GM12878 (cell line): ENCODE results near the gene EXOC4. TPM values are rescaled to one million over a fixed set of nuclear protein-coding genes. Genes with fewer than 3 reads are reported as not detected.

Experiments used
- ATAC-seq: fragments of 200-7000 bp; cut with Tn5 transposase; 3 replicates; pipeline ENCODE4 v1.9.1; 2020; ENCODE audit warnings: mild to moderate bottlenecking, moderate library complexity
- BruUV-seq: library from RNA; stranded (reverse); fragments of 400-500 nt; replicated peaks from 2 replicates; lab custom pipeline; 2021; lab: Mats Ljungman, UMichigan
- CTCF ChIA-PET: fragments of 300-600 bp; sonication (Branson Sonifier 250); formaldehyde crosslinking; extraction: SDS; loops from one replicate; lab custom pipeline; 2021; ENCODE audit warnings: inconsistent platforms; lab: Yijun Ruan, JAX
- POLR2A ChIA-PET: fragments of 350-600 bp; formaldehyde crosslinking; extraction: SDS; loops from one replicate; lab custom pipeline; 2021; ENCODE audit warnings: inconsistent platforms; lab: Charles Lee
- RAD21 ChIA-PET: fragments of 300-600 bp; sonication (Branson Sonifier 250); formaldehyde crosslinking; loops from one replicate; lab custom pipeline; 2023; ENCODE audit warnings: antibody characterized with exemption; ENCODE audit not compliant: unreplicated experiment; lab: Charles Lee
- SMC1A ChIA-PET: fragments of 300-600 bp; sonication (Branson Sonifier 250); formaldehyde crosslinking; loops from one replicate; lab custom pipeline; 2023; ENCODE audit not compliant: unreplicated experiment, uncharacterized antibody; lab: Charles Lee
- DNase-seq: peaks from one replicate; pipeline ENCODE4 v3.0.0-alpha.2; 2011; ENCODE audit warnings: low read depth, low spot score
- FAIRE-seq: peaks from 3 replicates; lab custom pipeline; 2011; peaks lifted over from hg19 to GRCh38; lab: Jason Lieb, UNC
- H2AFZ ChIP-seq: 2 replicates; pipeline ENCODE4 v1.6.0; 2011; ENCODE audit warnings: low read depth, low read length, control low read depth; ENCODE audit not compliant: control insufficient read depth
- H3K27ac ChIP-seq: 2 replicates; pipeline ENCODE4 v1.5.1; 2011; ENCODE audit warnings: control low read depth; ENCODE audit not compliant: control insufficient read depth, insufficient read depth
- H3K27me3 ChIP-seq, 2 experiments: replicated peaks in 1 of 2; 2 replicates each; pipeline versions ENCODE4 v1.6.0 to v1.6.1; 2011; ENCODE audit warnings: low read length in 1 of 2; ENCODE audit not compliant: control insufficient read depth in 2 of 2, insufficient read depth in 2 of 2
- H3K36me3 ChIP-seq, 2 experiments: 2 replicates each; pipeline ENCODE4 v1.5.1; 2011; ENCODE audit warnings: low read length in 1 of 2; ENCODE audit not compliant: control insufficient read depth in 2 of 2, insufficient read depth in 2 of 2
- H3K4me1 ChIP-seq: 2 replicates; pipeline ENCODE4 v1.6.1; 2011; ENCODE audit warnings: mild to moderate bottlenecking, low read length, moderate library complexity, mixed read lengths; ENCODE audit not compliant: control insufficient read depth, insufficient read depth
- H3K4me2 ChIP-seq: 2 replicates; pipeline ENCODE4 v1.6.0; 2011; ENCODE audit warnings: control low read depth; ENCODE audit not compliant: control insufficient read depth, insufficient read depth
- H3K4me3 ChIP-seq: fragments of 200-600 bp; sonication (generic); 2 replicates; pipeline ENCODE4 v1.5.1; 2016
- H3K79me2 ChIP-seq: 2 replicates; pipeline ENCODE4 v1.6.0; 2011; ENCODE audit warnings: low read length; ENCODE audit not compliant: control insufficient read depth, insufficient read depth
- H3K9ac ChIP-seq: 2 replicates; pipeline ENCODE4 v1.8.0; 2011; ENCODE audit warnings: low read length, control low read depth, mixed read lengths; ENCODE audit not compliant: control insufficient read depth, insufficient read depth
- H3K9me3 ChIP-seq: replicated peaks from 3 replicates; pipeline ENCODE4 v1.5.1; 2011; ENCODE audit warnings: mild to moderate bottlenecking, low read length; ENCODE audit not compliant: control insufficient read depth, insufficient read depth
- H4K20me1 ChIP-seq: 2 replicates; pipeline ENCODE4 v1.6.0; 2011; ENCODE audit not compliant: control insufficient read depth, insufficient read depth
- BHLHE40 ChIP-seq, 2 experiments: fragments of 450-650 bp in 1 of 2; IDR thresholded peaks; 2 replicates each; pipeline ENCODE4 v1.6.1; 2011 to 2017; ENCODE audit warnings: low read depth in 2 of 2, borderline replicate concordance in 1 of 2, improper control_type of control experiment in 1 of 2, low read length in 1 of 2, mild to moderate bottlenecking in 1 of 2
- MLLT1 ChIP-seq: fragments of 450-650 bp; IDR thresholded peaks from 2 replicates; pipeline ENCODE4 v1.6.1; 2016; ENCODE audit warnings: mild to moderate bottlenecking
- YY1 ChIP-seq: IDR thresholded peaks from 2 replicates; pipeline ENCODE4 v1.6.1; 2011; ENCODE audit warnings: low read depth, mild to moderate bottlenecking, low read length
- ZBTB4 ChIP-seq: fragments of 450-650 bp; formaldehyde crosslinking; IDR thresholded peaks from 2 replicates; pipeline ENCODE4 v1.4.0; 2022; ENCODE audit warnings: mild to moderate bottlenecking, moderate library complexity
- WGBS: methylation state at CpG from one replicate; pipeline ENCODE4 v1.1.6; 2016; ENCODE audit warnings: low lambda C conversion rate; ENCODE audit not compliant: insufficient replicate concordance, insufficient coverage; ENCODE audit errors: missing lambda C conversion rate; 5-methylcytosine and 5-hydroxymethylcytosine counted together
- in situ Hi-C: fragments of 300-500 bp; cut with MboI; formaldehyde crosslinking; loops from 9 replicates; pipeline ENCODE4 v1.14.3; 2018; ENCODE audit warnings: mixed read lengths
- intact Hi-C: fragments of 100-400 bp; cut with micrococcal nuclease; formaldehyde crosslinking; loops from one replicate; pipeline ENCODE4 v1.14.2; 2022; ENCODE audit not compliant: unreplicated experiment
- polyA plus RNA-seq, 11 experiments: library from polyadenylated mRNA; depleted of rRNA in 4 of 11; unstranded in 6 of 11; stranded (reverse) in 5 of 11; fragments of >200 nt; fragmentation: Nextera tagmentation in 4 of 11; fragmentation: Illumina TruSeq in 1 of 11; extraction: Ambion mirVana in 4 of 11; extraction: Trizol in 1 of 11; gene quantifications; 1 replicate in 1 of 11; 2 replicates in 10 of 11; pipeline versions ENCODE4 v1.2.1 to v1.2.3, GENCODE V29; 2011 to 2016; ENCODE audit warnings: inconsistent platforms in 2 of 11, missing spikeins in 2 of 11, low read depth in 1 of 11
- total RNA-seq, 4 experiments: library from RNA; depleted of rRNA in 3 of 4; stranded (reverse); fragments of >200 nt in 3 of 4; fragmentation: Illumina TruSeq in 1 of 4; extraction: Trizol in 1 of 4; gene quantifications; 2 replicates each; pipeline versions ENCODE4 v1.2.1 to v1.2.3, GENCODE V29; 2013 to 2021

Gene EXOC4
- total and polyA plus RNA-seq, 10 of the 15 experiments (the other 5 are each of a cell fraction or from before 2014, with no cell fraction given) = 13.2 to 44.5 (median 29.6) TPM

- Histone ChIP-seq H3K4me2 (no peak overlapping the region), H3K4me1 (no peaks in the 10 kb centered on the region), H3K27me3 (no peaks in the 10 kb centered on the region), H3K79me2 (no peaks in the 10 kb centered on the region), H2AFZ (no peak overlapping the region), H3K36me3 (peaks cover 0 to 8% of the 10 kb centered on the region in 2 experiments; a peak in 1 of 4 replicates), H4K20me1 (no peaks in the 10 kb centered on the region), H3K4me3 (no peak overlapping the region), H3K27ac (no peak overlapping the region), H3K9ac (no peak overlapping the region), H3K9me3 (peaks cover 1% of the 10 kb centered on the region; the same call in 2 of the 3 replicates)
- SMC1A ChIA-PET = interaction anchor here (1.2 kb wide), 1 partner anchor 30 kb away, joined by 4 read pairs; no protein-coding TSS in a partner anchor
- POLR2A ChIA-PET = interaction anchor here (0.7 kb wide), 1 partner anchor 175 kb away, joined by 3 read pairs; no protein-coding TSS in a partner anchor
- ATAC-seq (no peak), FAIRE-seq (no peak), DNase-seq (no peak)
- RAD21 ChIA-PET = no interaction called here
- in situ Hi-C loops = no loop called here
- CTCF ChIA-PET = interaction anchor here (0.6 to 1.2 kb wide), 2 partner anchors 24 to 430 kb away, joined by 3 read pairs; no protein-coding TSS in a partner anchor
- TF ChIP-seq MLLT1 (no peak), YY1 (no peak), BHLHE40 (IDR thresholded peaks at IDR 0.05; ENCODE audit: borderline replicate concordance in 1 of 2, low read depth in 2 of 2, low read length in 1 of 2) (no peak)
- BruUV-seq = no TSS peak
- intact Hi-C loops = no loop called here
- 94% methylated on average over 1 of the region's 2 CpGs for WGBS
These were observed 67.0 kb downstream of the EXOC4 start for GRCh38 chr7:133319842-133320241.

- intact Hi-C loops = no loop called here
These were observed 68.0 kb downstream of the EXOC4 start for GRCh38 chr7:133320891-133321290.

More at GRCh38 chr7:133320891-133321290, 68.0 kb downstream of the EXOC4 start:
- Histone ChIP-seq H3K36me3 (peaks cover 0 to 8% of the 10 kb centered on the region in 2 experiments; a peak in 1 of 4 replicates), H3K4me1 (no peaks in the 10 kb centered on the region), H2AFZ (no peak overlapping the region), H3K4me3 (no peak overlapping the region), H3K9me3 (peaks cover 1% of the 10 kb centered on the region; the same call in 2 of the 3 replicates), H3K9ac (no peak overlapping the region), H3K4me2 (no peak overlapping the region), H4K20me1 (no peaks in the 10 kb centered on the region), H3K79me2 (no peaks in the 10 kb centered on the region), H3K27me3 (no peaks in the 10 kb centered on the region), H3K27ac (no peak overlapping the region)
- ATAC-seq = no peak
- no peak for DNase-seq
- ChIA-PET POLR2A (no interaction called here), SMC1A (no interaction called here), CTCF (no interaction called here), RAD21 (no interaction called here)
- BruUV-seq = no TSS peak
- FAIRE-seq = no peak
- no peak for TF ChIP-seq ZBTB4 (CRISPR knock-in tag)
- in situ Hi-C loops = no loop called here
- 96% methylated on average over 2 of the region's 2 CpGs for WGBS
